ACC112 (cell line): ENCODE data around the gene EGR1.
A peak's percentile ranks its signal among the peaks of the same experiment; 100 is the strongest.

ENCODE experiments used
- H2AFZ ChIP-seq: fragments of 200-600 bp; sonication (generic); one replicate; pipeline ENCODE4 v1.6.0; 2017; ENCODE audit warnings: antibody characterized with exemption, low read length; ENCODE audit not compliant: unreplicated experiment
- H3K27ac ChIP-seq: fragments of 200-600 bp; sonication (generic); 2 replicates; pipeline ENCODE4 v1.5.1; 2014; ENCODE audit warnings: low read depth, mild to moderate bottlenecking, antibody characterized with exemption, low read length, moderate library complexity
- H3K27me3 ChIP-seq: fragments of 200-600 bp; sonication (generic); 2 replicates; pipeline ENCODE4 v1.6.1; 2014; ENCODE audit warnings: mild to moderate bottlenecking, antibody characterized with exemption, low read length, moderate library complexity, mixed read lengths; ENCODE audit not compliant: insufficient read depth
- H3K36me3 ChIP-seq: fragments of 200-600 bp; sonication (generic); 2 replicates; pipeline ENCODE4 v1.6.1; 2016; ENCODE audit warnings: mild to moderate bottlenecking, antibody characterized with exemption, low read length, moderate library complexity, mixed read lengths; ENCODE audit not compliant: insufficient read depth
- H3K4me1 ChIP-seq: fragments of 200-600 bp; sonication (generic); one replicate; pipeline ENCODE4 v1.6.1; 2016; ENCODE audit warnings: low read length, mixed read lengths; ENCODE audit not compliant: insufficient read depth, unreplicated experiment, control insufficient read depth
- H3K4me3 ChIP-seq: fragments of 200-600 bp; sonication (generic); 2 replicates; pipeline ENCODE4 v1.5.1; 2014; ENCODE audit warnings: mild to moderate bottlenecking, low read depth, low read length
- H3K79me2 ChIP-seq: fragments of 200-600 bp; sonication (generic); one replicate; pipeline ENCODE4 v1.6.0; 2016; ENCODE audit warnings: low read length; ENCODE audit not compliant: control insufficient read depth, unreplicated experiment, insufficient read depth

Gene EGR1

GRCh38 chr5:138454121-138454520 is 11.2 kb upstream of the EGR1 start:
- H3K79me2 ChIP-seq = no peaks in the 10 kb centered on the region
- H2AFZ ChIP-seq = no peak overlapping the region
- no peak overlapping the region for H3K4me3 ChIP-seq
- H3K36me3 ChIP-seq = no peaks in the 10 kb centered on the region
- H3K4me1 ChIP-seq = peaks cover 7% of the 10 kb centered on the region
- H3K27ac ChIP-seq = no peak overlapping the region
- no peaks in the 10 kb centered on the region for H3K27me3 ChIP-seq

- Histone ChIP-seq H3K27me3 (no peaks in the 10 kb centered on the region), H3K79me2 (no peaks in the 10 kb centered on the region), H3K4me3 (no peak overlapping the region), H3K4me1 (no peaks in the 10 kb centered on the region), H3K36me3 (no peaks in the 10 kb centered on the region), H3K27ac (no peak overlapping the region), H2AFZ (no peak overlapping the region)
These were observed 9.9 kb upstream of the EGR1 start for GRCh38 chr5:138455232-138455930.

- H3K4me1 ChIP-seq = peaks cover 10% of the 10 kb centered on the region
- H3K36me3 ChIP-seq = no peaks in the 10 kb centered on the region
These were observed 7.6 kb upstream of the EGR1 start for GRCh38 chr5:138457531-138458275.

GRCh38 chr5:138458384-138458783 is 6.9 kb upstream of the EGR1 start:
- Histone ChIP-seq H3K36me3 (no peaks in the 10 kb centered on the region), H3K27ac (no peak overlapping the region), H3K27me3 (no peaks in the 10 kb centered on the region), H3K4me3 (no peak overlapping the region), H2AFZ (no peak overlapping the region), H3K79me2 (no peaks in the 10 kb centered on the region), H3K4me1 (peaks cover 10% of the 10 kb centered on the region)

More at GRCh38 chr5:138457531-138458275, 7.6 kb upstream of the EGR1 start:
- Histone ChIP-seq H3K27me3 (no peaks in the 10 kb centered on the region), H3K4me3 (no peak overlapping the region), H3K27ac (no peak overlapping the region), H3K79me2 (no peaks in the 10 kb centered on the region), H2AFZ (no peak overlapping the region)

GRCh38 chr5:138458856-138459255 is 6.4 kb upstream of the EGR1 start:
- H3K4me3 ChIP-seq = no peak overlapping the region
- H3K79me2 ChIP-seq = no peaks in the 10 kb centered on the region
- no peak overlapping the region for H2AFZ ChIP-seq
- H3K27ac ChIP-seq = no peak overlapping the region
- peaks cover 10% of the 10 kb centered on the region for H3K4me1 ChIP-seq
- H3K27me3 ChIP-seq = no peaks in the 10 kb centered on the region
- no peaks in the 10 kb centered on the region for H3K36me3 ChIP-seq

- Histone ChIP-seq H2AFZ (no peak overlapping the region), H3K79me2 (no peaks in the 10 kb centered on the region), H3K4me3 (no peak overlapping the region), H3K36me3 (no peaks in the 10 kb centered on the region), H3K27ac (no peak overlapping the region), H3K27me3 (no peaks in the 10 kb centered on the region), H3K4me1 (peaks cover 10% of the 10 kb centered on the region)
These were observed 5.9 kb upstream of the EGR1 start for GRCh38 chr5:138459311-138459933.

- no peak overlapping the region for H3K4me3 ChIP-seq
- H3K79me2 ChIP-seq = no peaks in the 10 kb centered on the region
- no peak overlapping the region for H2AFZ ChIP-seq
- no peaks in the 10 kb centered on the region for H3K36me3 ChIP-seq
- no peaks in the 10 kb centered on the region for H3K27me3 ChIP-seq
- H3K4me1 ChIP-seq = peaks cover 10% of the 10 kb centered on the region
- H3K27ac ChIP-seq = no peak overlapping the region
These were observed 5.1 kb upstream of the EGR1 start for GRCh38 chr5:138460032-138460693.

- Histone ChIP-seq H2AFZ (no peak overlapping the region), H3K4me3 (no peak overlapping the region), H3K4me1 (peaks cover 10% of the 10 kb centered on the region), H3K79me2 (peaks cover 11% of the 10 kb centered on the region), H3K36me3 (peaks cover 7% of the 10 kb centered on the region; the same call in 1 of the 2 replicates), H3K27me3 (no peaks in the 10 kb centered on the region), H3K27ac (no peak overlapping the region)
These were observed 3.7 kb upstream of the EGR1 start for GRCh38 chr5:138461343-138462125.

- H3K27me3 ChIP-seq = no peaks in the 10 kb centered on the region
- peak overlapping the region; percentile 28 for H2AFZ ChIP-seq
- H3K36me3 ChIP-seq = peaks cover 17% of the 10 kb centered on the region; the same call in 1 of the 2 replicates
- H3K79me2 ChIP-seq = peaks cover 16% of the 10 kb centered on the region
- peaks cover 13% of the 10 kb centered on the region for H3K4me1 ChIP-seq
- H3K27ac ChIP-seq = peak overlapping the region; percentile 93
- peak overlapping the region; percentile 90 for H3K4me3 ChIP-seq
These were observed 1.8 kb upstream of the EGR1 start for GRCh38 chr5:138463419-138464007.
